GM18502 (cell line): ENCODE measurements around the gene MAP1LC3B.
A peak's percentile ranks its signal among the peaks of the same experiment; 100 is the strongest.
"Not testable (repeated sequence)": the region's sequence is repeated elsewhere in the genome, so short reads cannot be mapped to it uniquely, and the experiment has no call there.

ENCODE experiments used
- ATAC-seq: cut with Tn5 transposase; IDR thresholded peaks from one replicate; pipeline ENCODE4 v1.9.1; 2021; ENCODE audit warnings: mild to moderate bottlenecking; ENCODE audit not compliant: unreplicated experiment, poor library complexity

MAP1LC3B gene

GRCh38 chr16:87379312-87379752, 12.8 kb upstream of the MAP1LC3B start:
- ATAC-seq = not testable (repeated sequence)

DNA sequence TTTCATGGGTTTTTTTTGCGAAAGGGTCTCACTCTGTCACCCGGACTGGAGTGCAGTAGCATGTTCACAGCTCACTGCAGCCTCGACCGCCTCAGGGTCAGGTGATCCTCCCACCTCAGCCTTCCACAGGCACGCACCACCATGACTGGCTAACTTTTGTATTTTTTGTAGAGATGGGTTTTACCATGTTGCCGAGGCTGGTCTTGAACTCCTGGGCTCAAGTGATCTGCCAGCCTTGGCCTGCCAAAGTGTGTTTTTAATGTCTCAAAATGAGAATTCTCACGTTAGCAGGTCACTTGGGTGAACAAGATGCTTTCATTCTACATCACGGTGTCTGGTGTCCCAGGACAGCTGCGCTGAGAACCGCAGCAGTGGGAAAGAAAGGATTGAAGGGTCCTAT, 11.7 kb upstream of the MAP1LC3B start:
- ATAC-seq = no peak

DNA sequence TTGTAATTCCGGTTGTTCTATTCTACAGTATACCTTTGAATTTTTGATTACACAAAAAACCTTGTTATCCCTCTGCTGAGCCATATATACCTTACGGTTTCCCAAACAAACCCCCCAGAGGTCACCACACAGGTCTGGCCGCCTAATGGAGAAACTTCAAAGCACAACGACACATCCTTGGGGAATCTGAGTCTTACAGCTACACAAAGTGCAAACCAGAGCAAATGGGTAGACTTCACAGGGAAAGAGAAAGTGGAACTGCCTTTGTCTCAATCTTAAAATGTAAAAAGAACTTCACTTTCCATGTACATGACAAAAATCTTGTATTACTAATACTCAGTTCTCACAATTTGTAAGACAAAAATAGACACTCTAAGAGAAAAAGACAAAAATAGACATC, 11.3 kb upstream of the MAP1LC3B start:
- ATAC-seq = no peak

- no peak for ATAC-seq
Measured at GRCh38 chr16:87382023-87382785, 9.9 kb upstream of the MAP1LC3B start.

- peak; percentile 43 for ATAC-seq
Measured at GRCh38 chr16:87383505-87384161, 8.5 kb upstream of the MAP1LC3B start, which contains the start of gene FBXO31. Gene FBXO31, minus strand, starts transcription at chr16:87383776. Its CDS starts 32 bp downstream, at chr16:87383744.

DNA sequence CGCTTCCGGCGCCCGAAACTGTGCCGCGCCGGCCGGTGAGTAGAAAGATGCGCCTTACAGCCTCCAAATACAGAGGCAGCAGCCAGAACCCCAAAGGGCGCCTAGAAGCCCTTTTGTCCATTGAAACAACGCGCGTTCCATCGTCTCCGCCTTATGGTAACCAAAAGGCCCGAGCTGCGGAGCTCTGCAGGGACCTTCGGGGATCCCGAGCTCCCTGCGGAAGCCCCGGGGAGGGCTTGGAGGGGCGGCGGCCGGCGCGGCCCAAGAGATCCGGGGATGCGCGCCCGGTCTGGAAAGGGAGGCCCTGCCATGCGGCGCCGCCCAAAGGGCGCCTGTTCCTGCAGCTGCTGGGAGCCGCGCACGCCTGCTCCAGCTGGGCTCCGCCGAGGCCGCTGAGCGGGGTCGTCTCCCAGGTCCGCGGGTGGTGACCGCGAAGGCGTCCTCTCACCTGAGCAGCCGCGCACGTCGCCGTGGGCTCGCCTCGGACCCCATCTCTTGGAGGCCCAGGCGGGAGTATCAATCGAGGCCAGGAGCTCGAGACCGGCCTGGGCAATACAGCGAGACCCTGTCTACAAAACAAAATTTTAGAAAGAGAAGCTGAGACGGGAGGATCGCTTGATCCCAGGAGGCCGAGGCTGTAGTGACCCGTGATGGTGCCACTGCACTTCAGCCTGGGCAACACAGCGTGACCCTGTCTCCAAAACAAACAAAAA, 7.8 kb upstream of the MAP1LC3B start:
- ATAC-seq = peak; percentile 13

GRCh38 chr16:87384875-87385167, 7.3 kb upstream of the MAP1LC3B start:
- ATAC-seq = not testable (repeated sequence)

- ATAC-seq = peak; percentile 50
Measured at GRCh38 chr16:87387942-87388817, 4.0 kb upstream of the MAP1LC3B start.

DNA sequence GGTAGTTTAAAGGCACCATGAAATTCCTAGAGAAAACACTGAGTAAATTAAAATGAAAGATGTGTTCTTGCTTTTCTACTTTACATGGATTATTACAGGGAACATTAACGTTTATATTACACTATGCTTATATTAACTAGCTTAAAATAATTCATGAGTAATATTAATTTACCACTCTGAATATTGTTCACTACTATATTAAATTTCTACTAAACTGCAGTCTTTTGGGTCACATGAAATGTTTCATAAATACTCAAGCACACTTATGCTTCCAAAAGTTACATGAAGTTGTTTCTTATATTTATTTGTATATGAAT, 3.4 kb upstream of the MAP1LC3B start:
- ATAC-seq = no peak

DNA sequence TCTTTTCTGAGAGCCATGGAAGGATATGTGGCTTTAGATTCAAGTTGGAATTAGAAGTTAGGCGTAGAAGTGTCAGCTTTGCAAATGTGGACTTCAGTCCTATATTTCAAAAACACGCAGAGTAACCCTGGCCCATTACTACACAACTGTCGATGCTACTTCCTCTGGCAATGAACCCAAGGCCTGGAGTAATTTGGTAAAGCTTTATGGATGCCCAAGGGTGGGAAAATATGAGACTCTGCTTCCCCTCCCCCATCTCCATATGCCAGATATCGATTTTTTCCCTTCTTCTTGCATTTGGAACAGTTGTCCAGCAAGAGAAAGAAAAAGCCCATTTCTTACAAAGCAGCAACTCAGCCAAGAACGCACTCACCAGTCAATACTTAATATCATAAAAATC, 2.9 kb upstream of the MAP1LC3B start:
- no peak for ATAC-seq

DNA sequence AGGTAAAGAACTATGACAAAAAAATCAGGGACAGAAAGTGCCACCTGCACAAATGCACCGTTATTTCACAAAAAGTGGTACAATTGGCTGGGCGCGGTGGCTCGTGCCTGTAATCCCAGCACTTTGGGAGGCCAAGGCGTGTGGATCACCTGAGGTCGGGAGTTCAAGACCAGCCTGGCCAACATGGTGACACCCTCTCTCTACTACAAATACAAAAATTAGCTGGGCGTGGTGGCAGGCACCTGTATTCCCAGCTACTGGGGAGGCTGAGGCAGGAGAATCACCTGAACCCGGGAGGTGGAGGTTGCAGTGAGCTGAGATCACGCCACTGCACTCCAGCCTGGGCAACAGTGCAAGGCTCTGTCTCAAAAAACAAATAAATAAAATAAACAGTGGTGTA, 2.2 kb upstream of the MAP1LC3B start:
- not testable (repeated sequence) for ATAC-seq

DNA sequence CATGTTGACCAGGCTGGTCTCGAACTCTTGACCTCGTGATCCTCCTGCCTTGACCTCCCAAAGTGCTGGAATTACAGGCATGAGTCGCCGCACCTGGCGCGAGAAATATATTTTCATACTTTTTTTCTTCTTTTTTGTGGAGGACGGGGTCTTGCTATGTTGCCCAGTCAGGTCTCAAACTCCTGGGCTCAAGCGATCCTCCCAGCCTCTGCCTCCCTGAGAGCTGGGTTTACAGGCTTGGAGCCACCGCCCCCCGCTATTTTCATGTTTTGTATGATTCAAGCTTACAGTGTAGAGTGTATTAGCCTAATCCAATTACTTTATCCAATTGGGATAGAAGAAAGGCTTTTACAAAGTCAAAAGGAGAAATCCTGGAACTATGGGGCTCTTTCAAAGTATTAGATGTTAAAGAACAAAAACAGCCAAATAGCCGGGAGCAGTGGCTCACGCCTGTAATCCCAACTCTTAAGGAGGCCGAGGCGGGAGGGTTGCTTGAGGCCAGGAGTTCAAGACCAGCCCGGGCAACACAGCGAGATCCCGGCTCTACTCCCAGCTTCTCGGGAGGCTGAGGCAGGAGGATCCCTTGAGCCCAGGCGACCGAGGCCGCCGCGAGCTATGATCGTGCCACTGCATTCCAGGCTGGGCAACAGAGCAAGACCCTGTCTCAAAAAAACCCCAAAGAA, 1.4 kb upstream of the MAP1LC3B start:
- no peak for ATAC-seq

- peak; percentile 14 for ATAC-seq
Measured at GRCh38 chr16:87391324-87391949, 699 bp upstream of the MAP1LC3B start.

- no peak for ATAC-seq
Measured at GRCh38 chr16:87392821-87393679, 914 bp downstream of the MAP1LC3B start.

- ATAC-seq = no peak
Measured at GRCh38 chr16:87393680-87394055, 1.5 kb downstream of the MAP1LC3B start.

DNA sequence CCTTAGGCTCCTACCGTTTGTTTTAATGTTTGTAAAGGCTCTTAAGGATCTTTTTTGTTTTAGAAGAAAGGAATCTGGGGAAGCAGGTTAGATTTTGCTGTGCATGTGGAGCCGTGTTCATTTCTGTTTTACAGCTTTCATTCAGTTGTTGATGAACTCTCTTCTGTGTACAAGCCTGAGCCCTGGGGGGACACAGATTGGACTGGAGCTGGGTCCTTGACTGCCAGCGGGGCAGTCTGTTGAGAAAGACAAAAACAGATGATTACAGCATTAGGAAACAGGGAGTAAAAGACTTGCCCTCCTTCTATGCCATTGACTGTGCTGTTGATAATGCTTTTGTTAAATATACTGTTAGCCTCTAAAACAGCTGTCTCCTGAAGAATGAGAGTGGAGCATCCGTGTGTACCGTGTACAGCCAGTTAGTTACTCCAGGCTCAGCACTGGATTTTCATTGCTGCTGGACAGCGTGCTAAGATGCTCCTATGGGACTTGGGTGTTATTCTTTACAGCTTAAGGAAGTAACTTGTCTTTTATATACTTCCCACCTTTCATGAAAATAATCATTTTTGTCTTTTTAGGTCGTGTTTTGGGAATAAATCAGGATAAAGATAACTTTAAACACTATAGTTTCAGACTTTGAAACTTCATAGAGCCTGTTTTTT, 3.2 kb downstream of the MAP1LC3B start:
- ATAC-seq = no peak

DNA sequence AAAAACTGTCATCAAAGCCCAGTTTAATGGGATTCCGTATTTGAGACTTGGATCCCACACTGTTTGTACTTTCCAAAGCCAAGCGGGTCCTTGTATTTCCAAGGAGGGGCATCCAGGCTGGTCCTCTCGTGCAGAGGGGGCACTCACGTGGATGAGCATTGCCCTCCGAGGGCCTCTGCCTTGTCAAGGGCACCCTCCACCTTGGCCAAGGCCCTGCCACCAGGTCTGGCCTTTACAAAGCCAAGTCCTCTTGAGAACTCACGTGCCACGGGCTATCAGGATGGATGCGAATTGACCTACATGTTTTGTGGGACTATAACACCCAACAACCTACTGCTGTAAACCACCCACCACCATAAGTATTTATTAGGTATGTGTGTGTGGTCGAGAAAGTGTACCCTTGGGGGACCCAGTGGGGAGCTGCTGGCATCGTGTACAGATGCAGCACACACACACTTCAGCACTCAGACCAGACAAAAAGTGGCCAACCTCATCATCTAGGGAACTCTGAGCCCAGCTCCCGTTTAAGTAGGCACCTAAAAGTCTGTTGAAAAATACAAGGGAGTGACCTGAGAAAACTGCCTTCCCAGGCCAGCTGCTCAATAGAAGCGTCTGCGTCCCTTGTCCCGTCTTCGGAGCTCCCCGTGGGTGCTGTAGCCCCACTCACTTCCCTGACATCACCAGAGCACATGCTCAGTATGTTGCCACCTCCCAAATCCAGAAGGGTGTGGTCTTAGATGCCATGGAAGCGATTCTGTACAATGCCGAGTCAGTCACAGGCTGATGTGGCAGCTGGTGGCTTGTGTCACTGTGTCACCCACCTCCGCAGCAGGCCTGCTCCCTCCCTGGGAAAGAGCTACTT, 12.9 kb downstream of the MAP1LC3B start:
- no peak for ATAC-seq
